K562 (cell line): ENCODE measurements around the gene AIF1. TPM values are rescaled to one million over a fixed set of nuclear protein-coding genes. Genes with fewer than 3 reads are reported as not detected.

ENCODE experiments used
- ATAC-seq: fragments of 200-7000 bp; cut with Tn5 transposase; 3 replicates; pipeline ENCODE4 v1.9.1; 2020; ENCODE audit warnings: moderate library complexity
- BruUV-seq: library from RNA; stranded (reverse); fragments of 400-500 nt; replicated peaks from 2 replicates; lab custom pipeline; 2021; lab: Mats Ljungman, UMichigan
- CTCF ChIA-PET: fragments of 300-600 bp; formaldehyde crosslinking; extraction: SDS; loops from one replicate; lab custom pipeline; 2021; ENCODE audit warnings: low intra/inter-chr PET ratio; lab: Yijun Ruan, JAX
- POLR2A ChIA-PET: fragments of 300-600, 350-650 bp; sonication (Branson Sonifier 250); formaldehyde crosslinking; extraction: SDS; loops from one replicate; lab custom pipeline; 2021; ENCODE audit warnings: antibody characterized with exemption, inconsistent platforms; lab: Yijun Ruan, JAX
- DNase-seq, 4 experiments: peaks; one replicate each; pipeline versions ENCODE4 v3.0.0 to v3.0.0-alpha.2; 2011 to 2018; ENCODE audit warnings: low spot score in 3 of 4, mixed read lengths in 3 of 4; ENCODE audit errors: extremely low read depth in 1 of 4
- FAIRE-seq: peaks from 2 replicates; lab custom pipeline; 2011; peaks lifted over from hg19 to GRCh38; lab: Jason Lieb, UNC
- H2AFZ ChIP-seq: 2 replicates; pipeline ENCODE4 v1.6.0; 2011; ENCODE audit warnings: low read depth, low read length, control low read depth, inconsistent platforms
- H3K27ac ChIP-seq: fragments of 200-600 bp; 3 replicates; pipeline ENCODE4 v1.8.0; 2011; ENCODE audit warnings: low read depth, mild to moderate bottlenecking, control low read depth, inconsistent platforms, low read length, moderate library complexity, mixed read lengths; ENCODE audit errors: extremely low read depth
- H3K27me3 ChIP-seq, 2 experiments: fragments of 300-600 bp in 1 of 2; 2 replicates in 1 of 2; 3 replicates in 1 of 2; pipeline versions ENCODE4 v1.6.0 to v1.8.0; 2011; ENCODE audit warnings: inconsistent platforms in 2 of 2, low read length in 2 of 2, mild to moderate bottlenecking in 1 of 2, mixed read lengths in 1 of 2, moderate library complexity in 1 of 2; ENCODE audit not compliant: control insufficient read depth in 2 of 2, insufficient read depth in 2 of 2
- H3K36me3 ChIP-seq: fragments of 300-600 bp; 3 replicates; pipeline ENCODE4 v1.8.0; 2011; ENCODE audit warnings: mild to moderate bottlenecking, low read length, inconsistent platforms; ENCODE audit not compliant: control insufficient read depth, insufficient read depth
- H3K4me1 ChIP-seq, 2 experiments: fragments of 200-600 bp in 1 of 2; replicated peaks in 1 of 2; 2 replicates in 1 of 2; 3 replicates in 1 of 2; pipeline versions ENCODE4 v1.5.1 to v1.8.0; 2011; ENCODE audit warnings: inconsistent platforms in 2 of 2, low read length in 2 of 2, mild to moderate bottlenecking in 1 of 2, mixed read lengths in 1 of 2, moderate library complexity in 1 of 2; ENCODE audit not compliant: control insufficient read depth in 2 of 2, insufficient read depth in 2 of 2
- H3K4me2 ChIP-seq: 2 replicates; pipeline ENCODE4 v1.6.1; 2011; ENCODE audit warnings: low read length, control low read depth, inconsistent platforms, mixed read lengths; ENCODE audit not compliant: insufficient read depth
- H3K4me3 ChIP-seq: fragments of 200-600 bp; sonication (generic), shearing (Covaris generic); 2 replicates; pipeline ENCODE4 v1.5.1; 2016; ENCODE audit warnings: control low read depth, inconsistent platforms
- H3K79me2 ChIP-seq: fragments of 200-600 bp; 3 replicates; pipeline ENCODE4 v1.8.0; 2011; ENCODE audit warnings: low read length, inconsistent platforms; ENCODE audit not compliant: control insufficient read depth, insufficient read depth
- H3K9ac ChIP-seq, 2 experiments: 2 replicates each; pipeline versions ENCODE4 v1.6.0 to v1.6.1; 2011; ENCODE audit warnings: low read depth in 2 of 2, low read length in 2 of 2, control low read depth in 1 of 2, inconsistent platforms in 1 of 2, mild to moderate bottlenecking in 1 of 2, mixed read lengths in 1 of 2; ENCODE audit not compliant: insufficient read depth in 1 of 2
- H3K9me1 ChIP-seq: one replicate; pipeline ENCODE4 v1.6.0; 2011; ENCODE audit warnings: inconsistent platforms, mild to moderate bottlenecking, low read length, moderate library complexity; ENCODE audit not compliant: control insufficient read depth, insufficient read depth
- H3K9me3 ChIP-seq: replicated peaks from 2 replicates; pipeline ENCODE4 v1.5.1; 2011; ENCODE audit warnings: low read depth, low read length, inconsistent platforms; ENCODE audit not compliant: control insufficient read depth, insufficient read depth
- H4K20me1 ChIP-seq: replicated peaks from 2 replicates; pipeline ENCODE4 v1.6.1; 2011; ENCODE audit warnings: low read length, inconsistent platforms, mixed read lengths; ENCODE audit not compliant: control insufficient read depth, insufficient read depth
- ARID3B ChIP-seq: fragments of 250-450 bp; sonication (Bioruptor Pico); IDR thresholded peaks from 2 replicates; pipeline ENCODE4 v1.4.0; 2020; ENCODE audit warnings: borderline replicate concordance
- NR2C1 ChIP-seq, 2 experiments: fragments of 450-650 bp; IDR thresholded peaks; 2 replicates each; pipeline ENCODE4 v1.6.1; 2017; ENCODE audit warnings: mild to moderate bottlenecking in 2 of 2, antibody characterized with exemption in 1 of 2, inconsistent platforms in 1 of 2, missing compliant biosample characterization in 1 of 2, missing genetic modification characterization in 1 of 2
- RAD51 ChIP-seq: fragments of 450-650 bp; IDR thresholded peaks from 2 replicates; pipeline ENCODE4 v1.7.1; 2016; ENCODE audit warnings: low read depth, mild to moderate bottlenecking, borderline replicate concordance
- SIX5 ChIP-seq, 2 experiments: IDR thresholded peaks; 2 replicates each; pipeline ENCODE4 v1.6.1; 2011; ENCODE audit warnings: low read length in 2 of 2, borderline replicate concordance in 1 of 2, low read depth in 1 of 2, mild to moderate bottlenecking in 1 of 2, moderate library complexity in 1 of 2; ENCODE audit not compliant: insufficient read depth in 1 of 2
- ZBTB43 ChIP-seq: sonication (generic); formaldehyde crosslinking; IDR thresholded peaks from 2 replicates; pipeline ENCODE4 v1.8.0; 2023; ENCODE audit warnings: mild to moderate bottlenecking, missing genetic modification reagents
- ZNF175 ChIP-seq: fragments of 200-800 bp; sonication (Bioruptor generic); IDR thresholded peaks from 2 replicates; pipeline ENCODE4 v1.6.1; 2016; ENCODE audit warnings: low read depth, mild to moderate bottlenecking, missing genetic modification characterization, missing compliant biosample characterization
- ZNF444 ChIP-seq: fragments of 250-450 bp; sonication (Bioruptor Pico); IDR thresholded peaks from 2 replicates; pipeline ENCODE4 v1.4.0; 2020; ENCODE audit warnings: mild to moderate bottlenecking, moderate library complexity
- WGBS: fragments of 100-300 bp; shearing (Covaris generic); methylation state at CpG from one replicate; pipeline ENCODE4 v1.1.6; 2016; ENCODE audit warnings: low coverage, mixed read lengths; ENCODE audit not compliant: insufficient coverage; ENCODE audit errors: missing lambda C conversion rate; 5-methylcytosine and 5-hydroxymethylcytosine counted together
- in situ Hi-C: fragments of 300-500 bp; cut with MboI; formaldehyde crosslinking; loops from 4 replicates; pipeline ENCODE4 v1.15.0; 2018; ENCODE audit warnings: inconsistent platforms, mixed read lengths
- intact Hi-C: fragments of 100-400 bp; cut with micrococcal nuclease; formaldehyde crosslinking; loops from 2 replicates; pipeline ENCODE4 v1.14.2; 2022
- polyA plus RNA-seq, 8 experiments: library from polyadenylated mRNA; depleted of rRNA in 4 of 8; stranded (reverse) in 5 of 8; unstranded in 3 of 8; fragments of >200 nt; fragmentation: Nextera tagmentation in 2 of 8; fragmentation: Illumina TruSeq in 1 of 8; extraction: Ambion mirVana in 2 of 8; extraction: Trizol in 1 of 8; gene quantifications; 2 replicates each; pipeline versions ENCODE4 v1.2.1 to v1.2.3, GENCODE V29; 2011 to 2014; ENCODE audit warnings: inconsistent platforms in 1 of 8, missing spikeins in 1 of 8
- total RNA-seq, 7 experiments: library from RNA; depleted of rRNA in 6 of 7; stranded (reverse); fragments of >200 nt in 6 of 7; fragmentation: Illumina TruSeq in 2 of 7; extraction: Trizol in 2 of 7; gene quantifications; 2 replicates each; pipeline versions ENCODE4 v1.2.1 to v1.2.3, GENCODE V29; 2011 to 2021; ENCODE audit warnings: low replicate concordance in 1 of 7

AIF1 gene
- total and polyA plus RNA-seq, 9 of the 15 experiments (the other 6 are each of a cell fraction or from before 2014, with no cell fraction given), result 9.4 to 33.4 (median 19.4) TPM

GRCh38 chr6:31610968-31611367 is 4.1 kb upstream of the AIF1 start (continued):
- TF ChIP-seq NR2C1 (IDR thresholded peaks at IDR 0.05) (no peak), NR2C1 (tag; IDR thresholded peaks at IDR 0.05) (no peak), ARID3B (CRISPR knock-in tag) (no peak), SIX5 (IDR thresholded peaks at IDR 0.05; ENCODE audit: borderline replicate concordance in 1 of 2, insufficient read depth in 1 of 2, low read depth in 1 of 2, low read length in 2 of 2) (no peak), ZNF444 (no peak)

GRCh38 chr6:31614075-31614619 is 887 bp upstream of the AIF1 start:
- no TSS peak for BruUV-seq
- Histone ChIP-seq H3K4me1 (peaks cover 34 to 36% of the 10 kb centered on the region in 2 experiments), H4K20me1 (no peaks in the 10 kb centered on the region), H3K9ac (peak overlapping the region in 1 of 2 experiments; percentile 6; a peak in 1 of 4 replicates), H3K79me2 (no peaks in the 10 kb centered on the region; the same call in 2 of the 3 replicates), H3K27ac (no peak overlapping the region), H3K9me1 (no peaks in the 10 kb centered on the region), H3K4me2 (no peak overlapping the region), H3K9me3 (no peaks in the 10 kb centered on the region), H3K27me3 (no peaks in the 10 kb centered on the region), H3K4me3 (no peak overlapping the region), H2AFZ (peak overlapping the region; percentile 58), H3K36me3 (no peaks in the 10 kb centered on the region)
- POLR2A ChIA-PET, result interaction anchor here (0.6 kb wide), 1 partner anchor 76 kb away, joined by 5 read pairs; no protein-coding TSS in a partner anchor
- 69% methylated on average over 7 of the region's 8 CpGs for WGBS
- FAIRE-seq (no peak), ATAC-seq (no peak; the same call in 2 of the 3 replicates), DNase-seq (no peak)
- in situ Hi-C loops (no loop called here), intact Hi-C loops (no loop called here)
- CTCF ChIA-PET, result no interaction called here
- TF ChIP-seq RAD51 (no peak), ZNF175 (CRISPR knock-in tag) (no peak), ZBTB43 (0 out of 2 replicates have a peak, but pooled peaks have one; percentile 24)
